ENCODE data around the gene ADAM12.

DNA sequence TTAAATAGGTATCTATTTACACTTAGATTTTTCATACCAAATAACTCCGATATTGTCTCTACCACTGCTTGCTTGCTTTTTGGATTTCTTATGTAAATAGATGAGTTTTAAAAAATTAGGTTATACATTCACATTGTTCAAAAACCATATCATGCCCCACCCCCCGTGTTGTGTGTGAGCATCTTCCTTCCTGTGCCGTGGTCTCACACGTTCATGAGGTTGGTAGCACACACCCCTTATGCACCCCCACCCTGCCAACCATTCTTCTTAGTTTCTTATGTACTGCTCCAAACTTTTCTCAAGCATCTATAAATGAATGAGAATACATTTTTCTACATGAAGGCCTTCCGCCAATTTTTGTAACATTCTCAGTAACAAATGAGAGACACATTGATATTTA, 376.3 kb downstream of the ADAM12 start:
- TF ChIP-seq, protein P1, sequence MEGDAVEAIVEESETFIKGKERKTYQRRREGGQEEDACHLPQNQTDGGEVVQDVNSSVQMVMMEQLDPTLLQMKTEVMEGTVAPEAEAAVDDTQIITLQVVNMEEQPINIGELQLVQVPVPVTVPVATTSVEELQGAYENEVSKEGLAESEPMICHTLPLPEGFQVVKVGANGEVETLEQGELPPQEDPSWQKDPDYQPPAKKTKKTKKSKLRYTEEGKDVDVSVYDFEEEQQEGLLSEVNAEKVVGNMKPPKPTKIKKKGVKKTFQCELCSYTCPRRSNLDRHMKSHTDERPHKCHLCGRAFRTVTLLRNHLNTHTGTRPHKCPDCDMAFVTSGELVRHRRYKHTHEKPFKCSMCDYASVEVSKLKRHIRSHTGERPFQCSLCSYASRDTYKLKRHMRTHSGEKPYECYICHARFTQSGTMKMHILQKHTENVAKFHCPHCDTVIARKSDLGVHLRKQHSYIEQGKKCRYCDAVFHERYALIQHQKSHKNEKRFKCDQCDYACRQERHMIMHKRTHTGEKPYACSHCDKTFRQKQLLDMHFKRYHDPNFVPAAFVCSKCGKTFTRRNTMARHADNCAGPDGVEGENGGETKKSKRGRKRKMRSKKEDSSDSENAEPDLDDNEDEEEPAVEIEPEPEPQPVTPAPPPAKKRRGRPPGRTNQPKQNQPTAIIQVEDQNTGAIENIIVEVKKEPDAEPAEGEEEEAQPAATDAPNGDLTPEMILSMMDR (IDR thresholded peaks at IDR 0.05): no peak
- no peak for TF ChIP-seq POLR2A (IDR thresholded peaks at IDR 0.05)
